Fibroblast of skin of right quadriceps (primary cell): ENCODE data around the gene DNAJB13.

Source experiments
- DNase-seq: peaks from one replicate; pipeline ENCODE4 v3.0.0-alpha.2; 2013

Gene DNAJB13

DNA sequence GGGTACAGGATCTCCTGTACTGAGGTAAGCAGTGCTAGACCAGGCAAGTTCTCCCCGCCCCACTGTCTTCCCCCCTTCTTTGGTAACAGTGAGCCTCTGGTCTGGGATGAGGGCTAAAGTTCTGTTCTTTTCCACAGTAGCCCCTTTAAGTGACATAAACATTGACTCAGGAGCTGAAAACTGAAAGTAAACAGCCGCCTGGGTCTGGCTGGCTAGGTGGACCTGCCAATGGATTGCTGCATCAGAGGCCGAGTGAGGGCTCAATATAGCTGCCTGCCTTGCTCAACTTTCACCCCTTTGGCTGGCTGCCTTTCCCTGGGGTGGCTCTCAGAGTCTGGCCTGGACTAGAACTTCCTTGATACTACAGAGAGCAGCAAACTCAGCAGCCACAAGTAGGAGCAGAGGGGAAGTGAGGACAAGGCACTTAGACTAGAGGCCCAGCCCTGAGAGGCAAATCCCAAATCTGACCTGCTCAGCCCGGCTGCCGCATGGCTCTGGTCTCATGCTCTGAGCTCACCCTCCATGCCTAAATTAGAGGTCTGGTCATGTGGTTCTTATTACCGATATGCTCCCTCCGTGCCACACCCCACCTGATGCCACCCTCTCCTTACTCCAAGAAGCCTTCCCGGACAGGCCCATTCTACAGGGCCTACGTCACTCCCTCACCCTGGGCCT, 67.6 kb downstream of the DNAJB13 start:
- peak; percentile 23 for DNase-seq

DNA sequence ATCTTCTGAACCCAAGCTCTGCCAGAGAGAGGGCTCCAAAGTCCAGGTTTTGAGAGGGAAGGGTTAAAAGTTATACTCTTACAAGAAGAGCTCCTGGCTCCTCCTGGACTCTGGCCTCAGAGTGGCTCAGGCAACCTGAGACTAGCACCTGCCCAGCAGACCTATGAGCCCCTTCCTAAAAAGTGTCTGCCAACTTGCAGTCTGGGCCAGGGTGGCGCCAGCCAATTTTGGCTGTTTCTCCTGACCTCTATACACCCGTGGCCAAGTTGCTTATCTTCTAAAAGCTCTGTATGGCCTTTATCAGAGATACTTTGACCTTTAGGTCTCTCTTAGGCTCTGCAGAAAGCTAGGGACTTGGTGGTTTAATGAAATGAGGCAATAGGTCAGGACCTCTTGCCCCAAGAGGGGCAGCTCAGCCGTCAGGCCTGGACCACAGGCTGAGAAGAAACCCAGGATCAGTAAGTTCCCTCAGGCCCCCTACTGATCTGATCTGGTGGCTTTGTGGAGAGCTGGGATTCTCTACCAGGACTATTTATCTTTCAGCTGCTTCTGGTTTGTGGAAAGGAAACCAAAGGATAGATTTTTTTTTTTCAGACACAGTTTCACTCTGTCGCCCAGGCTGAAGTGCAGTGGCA, 68.4 kb downstream of the DNAJB13 start:
- no peak for DNase-seq

DNA sequence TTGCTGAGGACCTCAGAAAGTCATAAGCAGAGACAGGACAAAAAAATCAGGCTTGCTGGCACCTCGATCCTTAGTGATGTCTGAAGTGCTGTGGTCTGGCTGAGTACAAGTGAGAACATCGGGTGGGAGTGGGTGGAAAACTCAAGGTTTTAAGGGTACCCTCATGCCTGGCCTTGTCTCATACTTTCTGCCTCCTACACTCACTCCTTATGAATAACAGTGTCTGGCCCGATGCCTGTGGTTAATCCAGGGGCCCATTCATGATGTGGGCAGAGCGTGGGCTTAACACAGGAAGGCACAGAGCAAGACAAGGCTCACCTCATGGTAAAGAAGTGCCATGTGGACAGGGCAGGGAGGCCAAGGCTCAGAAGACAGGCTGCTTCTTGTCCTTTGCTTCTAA, 69.0 kb downstream of the DNAJB13 start:
- no peak for DNase-seq
